ENCODE data around the gene FAM43A.

FAM43A gene

DNA sequence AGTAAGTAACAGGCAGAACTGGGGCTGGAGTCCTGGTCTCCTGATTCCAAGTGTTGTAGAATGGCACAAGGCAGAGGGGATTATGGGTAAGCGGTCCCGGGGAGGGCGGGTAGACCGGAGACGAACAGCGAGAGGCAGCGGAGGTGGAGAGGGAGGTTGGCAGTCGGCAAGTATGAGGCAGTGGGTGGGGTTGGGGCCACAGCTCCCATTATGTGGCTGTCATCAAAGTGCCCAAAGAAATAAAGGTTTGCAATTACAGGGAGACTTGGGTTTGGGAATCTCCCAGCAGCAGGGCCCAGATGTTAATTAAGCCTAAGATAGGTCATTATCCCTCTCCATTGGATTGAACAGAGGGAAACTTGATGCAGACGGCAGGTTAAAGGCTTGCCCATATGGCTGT is 16.9 kb downstream of the FAM43A start:
- Histone ChIP-seq H3K36me3 (replicated peaks) (no peaks in the 10 kb centered on the region), H3K27me3 (replicated peaks) (no peaks in the 10 kb centered on the region), H3K4me3 (ENCODE audit: low read depth, low read length) (no peak overlapping the region), H3K27ac (no peak overlapping the region)
- no peak for DNase-seq
- in situ Hi-C loops (cut with HindIII; ENCODE audit: low pct_ligation_motif_present, low sequenced_read_pairs) = no loop called here
- TF ChIP-seq, protein P1, sequence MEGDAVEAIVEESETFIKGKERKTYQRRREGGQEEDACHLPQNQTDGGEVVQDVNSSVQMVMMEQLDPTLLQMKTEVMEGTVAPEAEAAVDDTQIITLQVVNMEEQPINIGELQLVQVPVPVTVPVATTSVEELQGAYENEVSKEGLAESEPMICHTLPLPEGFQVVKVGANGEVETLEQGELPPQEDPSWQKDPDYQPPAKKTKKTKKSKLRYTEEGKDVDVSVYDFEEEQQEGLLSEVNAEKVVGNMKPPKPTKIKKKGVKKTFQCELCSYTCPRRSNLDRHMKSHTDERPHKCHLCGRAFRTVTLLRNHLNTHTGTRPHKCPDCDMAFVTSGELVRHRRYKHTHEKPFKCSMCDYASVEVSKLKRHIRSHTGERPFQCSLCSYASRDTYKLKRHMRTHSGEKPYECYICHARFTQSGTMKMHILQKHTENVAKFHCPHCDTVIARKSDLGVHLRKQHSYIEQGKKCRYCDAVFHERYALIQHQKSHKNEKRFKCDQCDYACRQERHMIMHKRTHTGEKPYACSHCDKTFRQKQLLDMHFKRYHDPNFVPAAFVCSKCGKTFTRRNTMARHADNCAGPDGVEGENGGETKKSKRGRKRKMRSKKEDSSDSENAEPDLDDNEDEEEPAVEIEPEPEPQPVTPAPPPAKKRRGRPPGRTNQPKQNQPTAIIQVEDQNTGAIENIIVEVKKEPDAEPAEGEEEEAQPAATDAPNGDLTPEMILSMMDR (IDR thresholded peaks at IDR 0.05; ENCODE audit: low read depth, low read length, missing control alignments) = no peak

DNA sequence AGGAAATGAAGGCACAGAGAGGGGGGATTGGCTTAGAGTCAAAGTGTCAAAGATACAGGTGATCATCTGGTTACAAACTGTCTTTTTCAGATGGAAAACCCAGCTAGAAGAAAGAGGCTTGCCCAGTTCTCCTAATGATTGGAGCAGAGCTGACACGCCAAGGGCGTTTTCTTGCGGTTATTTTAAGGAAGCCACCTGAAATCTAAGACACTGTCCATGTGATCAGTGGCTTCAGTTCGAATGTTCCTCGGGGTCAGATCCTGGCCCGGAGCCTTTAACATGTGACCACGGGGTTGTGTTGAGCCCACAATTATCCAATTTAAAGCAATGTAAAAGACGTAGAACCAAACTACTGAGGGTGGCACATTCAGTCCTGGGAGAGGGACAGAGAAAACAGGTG is 19.5 kb downstream of the FAM43A start:
- no peaks in the 10 kb centered on the region for H3K27me3 ChIP-seq (replicated peaks)
- in situ Hi-C loops (cut with HindIII; ENCODE audit: low pct_ligation_motif_present, low sequenced_read_pairs) = no loop called here
- no peak overlapping the region for H3K4me3 ChIP-seq (ENCODE audit: low read depth, low read length)
- DNase-seq = no peak
- no peak overlapping the region for H3K27ac ChIP-seq
- H3K36me3 ChIP-seq (replicated peaks) = no peaks in the 10 kb centered on the region
- TF ChIP-seq, protein P1 (IDR thresholded peaks at IDR 0.05; ENCODE audit: low read depth, low read length, missing control alignments) = no peak

DNA sequence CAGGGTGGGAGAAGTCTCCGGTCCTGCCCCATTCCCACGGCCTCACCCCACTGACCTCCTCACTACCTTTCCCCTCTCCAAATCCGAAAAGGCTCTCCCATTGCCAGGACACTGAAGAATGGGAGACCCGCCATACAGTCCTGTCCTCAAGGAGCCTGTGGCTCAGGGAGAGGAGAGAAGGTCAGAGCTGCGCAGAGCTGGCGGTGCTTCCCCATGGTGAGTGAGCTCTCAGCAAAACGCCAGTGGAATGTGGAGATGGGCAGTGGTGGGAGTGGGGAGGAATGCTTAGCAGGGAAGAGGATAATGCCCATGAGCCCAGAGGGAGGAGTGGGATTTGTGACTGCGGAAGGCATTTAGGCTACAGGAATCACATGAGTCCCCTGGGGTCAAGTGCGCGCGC is 20.1 kb downstream of the FAM43A start:
- TF ChIP-seq, protein P1 (IDR thresholded peaks at IDR 0.05; ENCODE audit: low read depth, low read length, missing control alignments) = no peak
- in situ Hi-C loops (cut with HindIII; ENCODE audit: low pct_ligation_motif_present, low sequenced_read_pairs) = no loop called here
- H3K36me3 ChIP-seq (replicated peaks) = no peaks in the 10 kb centered on the region
- no peak overlapping the region for H3K4me3 ChIP-seq (ENCODE audit: low read depth, low read length)
- no peak overlapping the region for H3K27ac ChIP-seq
- no peak for DNase-seq
- H3K27me3 ChIP-seq (replicated peaks) = no peaks in the 10 kb centered on the region

DNA sequence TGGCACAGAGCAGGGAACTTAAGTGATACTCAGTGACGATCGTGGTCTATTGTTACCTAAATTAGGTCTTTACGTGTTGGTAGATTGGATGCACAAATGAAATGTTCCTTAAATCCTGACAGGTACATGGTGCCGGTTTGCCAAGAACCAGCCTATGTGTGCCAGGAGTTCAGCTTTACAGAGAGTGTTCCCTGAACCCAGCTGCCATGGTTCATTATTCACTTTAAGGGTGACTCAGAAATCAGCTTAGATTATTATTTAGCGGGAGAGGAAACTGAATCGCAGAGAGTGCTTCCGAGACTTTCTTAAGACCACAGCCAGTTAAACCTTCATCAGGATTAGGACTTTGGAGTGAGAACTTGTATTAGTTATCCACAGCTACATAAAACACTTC is 21.5 kb downstream of the FAM43A start:
- in situ Hi-C loops (cut with HindIII; ENCODE audit: low pct_ligation_motif_present, low sequenced_read_pairs) = no loop called here
- TF ChIP-seq, protein P1 (IDR thresholded peaks at IDR 0.05; ENCODE audit: low read depth, low read length, missing control alignments) = no peak
- Histone ChIP-seq H3K4me3 (ENCODE audit: low read depth, low read length) (no peak overlapping the region), H3K27ac (no peak overlapping the region), H3K27me3 (replicated peaks) (no peaks in the 10 kb centered on the region), H3K36me3 (replicated peaks) (no peaks in the 10 kb centered on the region)
- no peak for DNase-seq

DNA sequence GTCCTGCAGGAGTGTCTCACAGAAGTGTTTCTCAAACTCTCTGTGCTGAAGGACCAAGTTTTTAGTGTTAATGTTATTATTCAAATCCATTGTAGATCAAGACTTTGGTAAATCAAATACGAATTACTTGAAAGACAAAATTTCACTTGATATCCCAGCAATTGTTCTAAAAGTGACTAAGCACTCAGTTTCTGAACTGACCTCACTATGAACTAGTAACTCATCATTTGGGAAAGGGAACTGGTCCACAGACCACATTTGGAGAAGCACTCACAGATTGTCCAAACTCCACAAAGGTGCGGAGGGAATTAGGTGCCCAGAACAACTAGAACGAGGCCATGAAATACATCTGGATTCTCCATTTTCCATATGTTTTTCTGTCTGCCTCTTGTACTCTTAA is 25.6 kb downstream of the FAM43A start:
- peak overlapping the region; percentile 67 for H3K27ac ChIP-seq
- in situ Hi-C loops (cut with HindIII; ENCODE audit: low pct_ligation_motif_present, low sequenced_read_pairs) = no loop called here
- H3K4me3 ChIP-seq (ENCODE audit: low read depth, low read length) = no peak overlapping the region
- TF ChIP-seq, protein P1 (IDR thresholded peaks at IDR 0.05; ENCODE audit: low read depth, low read length, missing control alignments) = no peak
- no peaks in the 10 kb centered on the region for H3K36me3 ChIP-seq (replicated peaks)
- DNase-seq = no peak
- no peaks in the 10 kb centered on the region for H3K27me3 ChIP-seq (replicated peaks)

DNA sequence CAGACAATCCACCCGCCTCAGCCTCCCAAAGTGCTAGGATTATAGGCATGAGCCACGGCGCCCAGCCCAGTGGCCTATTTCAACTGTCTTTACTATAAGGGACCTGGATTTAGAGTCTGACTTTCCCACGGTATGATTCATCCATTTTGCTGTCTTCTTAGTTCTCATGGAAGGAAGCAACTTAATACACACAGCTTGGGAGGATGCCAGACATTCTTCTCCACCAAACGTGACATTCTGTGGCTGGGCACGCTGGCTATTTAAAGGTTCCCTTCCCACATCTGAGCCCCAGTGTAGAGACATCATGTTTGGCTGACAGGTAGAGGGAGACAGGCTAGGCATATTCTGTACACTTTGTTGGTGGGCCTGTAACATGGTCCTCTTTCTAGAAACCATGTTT is 26.2 kb downstream of the FAM43A start:
- peak; percentile 99 for DNase-seq
- Histone ChIP-seq H3K27me3 (replicated peaks) (no peaks in the 10 kb centered on the region), H3K27ac (peak overlapping the region; percentile 67), H3K36me3 (replicated peaks) (no peaks in the 10 kb centered on the region), H3K4me3 (ENCODE audit: low read depth, low read length) (no peak overlapping the region)
- in situ Hi-C loops (cut with HindIII; ENCODE audit: low pct_ligation_motif_present, low sequenced_read_pairs) = no loop called here
- TF ChIP-seq, protein P1 (IDR thresholded peaks at IDR 0.05; ENCODE audit: low read depth, low read length, missing control alignments) = peak; percentile 21

All from brain microvascular endothelial cell (primary cell).